DMS 273 (cell line): ENCODE data around the gene FPR3.
"Not testable (repeated sequence)": the region's sequence is repeated elsewhere in the genome, so short reads cannot be mapped to it uniquely, and the experiment has no call there.

ENCODE experiments used
- DNase-seq: peaks from one replicate; lab custom pipeline; 2025; ENCODE audit not compliant: unreplicated experiment; lab: John Stamatoyannopoulos, UW

Gene FPR3

DNA sequence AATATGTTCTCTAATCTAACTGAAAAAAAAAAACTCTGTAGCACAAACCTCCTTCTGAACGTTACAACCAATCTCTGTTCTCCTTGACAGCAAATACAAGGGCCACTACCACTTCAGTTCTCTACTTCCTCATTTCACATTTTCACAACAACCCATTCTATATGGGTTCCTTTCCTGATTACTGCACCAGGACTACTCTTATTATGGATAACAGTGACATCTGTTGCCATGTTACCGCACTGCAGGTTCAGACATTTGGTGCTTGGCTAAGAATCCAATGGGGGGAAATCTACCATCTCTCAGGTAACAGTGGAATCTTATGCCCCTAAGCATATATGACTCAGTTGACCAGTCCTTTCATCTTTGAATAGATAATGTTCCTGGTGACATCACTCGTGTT, 11.6 kb upstream of the FPR3 start:
- DNase-seq = peak; percentile 35

DNA sequence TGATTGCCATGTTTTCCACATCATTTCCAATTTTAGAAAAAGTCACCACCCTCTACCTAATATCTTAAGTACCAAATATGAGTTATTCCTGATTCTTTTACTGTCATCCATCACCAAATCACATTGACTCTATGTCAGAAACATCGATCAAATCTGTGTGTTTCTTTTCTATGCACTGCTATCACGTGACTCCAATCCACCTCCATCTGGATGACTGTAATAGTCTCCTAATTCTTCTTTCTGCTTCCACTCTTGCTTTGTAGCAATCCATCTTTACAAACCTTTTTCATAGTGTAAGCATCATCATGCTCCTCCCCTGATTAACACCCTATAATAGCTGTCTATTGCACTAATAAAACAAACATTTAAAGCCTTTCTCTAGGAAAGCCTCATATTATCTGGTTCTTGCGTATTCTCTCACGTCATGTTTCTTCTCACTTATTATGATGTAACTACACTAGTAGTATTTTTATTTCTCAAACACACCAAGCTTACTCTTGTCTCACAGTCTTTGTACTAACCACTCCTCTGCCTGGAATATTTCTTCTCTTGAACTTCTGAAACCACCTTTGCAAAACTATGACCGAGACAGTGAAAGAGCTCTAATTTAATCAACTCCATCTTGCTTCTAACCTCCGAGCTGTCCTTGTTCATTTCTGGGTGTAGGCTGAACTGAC, 10.7 kb upstream of the FPR3 start:
- no peak for DNase-seq

DNA sequence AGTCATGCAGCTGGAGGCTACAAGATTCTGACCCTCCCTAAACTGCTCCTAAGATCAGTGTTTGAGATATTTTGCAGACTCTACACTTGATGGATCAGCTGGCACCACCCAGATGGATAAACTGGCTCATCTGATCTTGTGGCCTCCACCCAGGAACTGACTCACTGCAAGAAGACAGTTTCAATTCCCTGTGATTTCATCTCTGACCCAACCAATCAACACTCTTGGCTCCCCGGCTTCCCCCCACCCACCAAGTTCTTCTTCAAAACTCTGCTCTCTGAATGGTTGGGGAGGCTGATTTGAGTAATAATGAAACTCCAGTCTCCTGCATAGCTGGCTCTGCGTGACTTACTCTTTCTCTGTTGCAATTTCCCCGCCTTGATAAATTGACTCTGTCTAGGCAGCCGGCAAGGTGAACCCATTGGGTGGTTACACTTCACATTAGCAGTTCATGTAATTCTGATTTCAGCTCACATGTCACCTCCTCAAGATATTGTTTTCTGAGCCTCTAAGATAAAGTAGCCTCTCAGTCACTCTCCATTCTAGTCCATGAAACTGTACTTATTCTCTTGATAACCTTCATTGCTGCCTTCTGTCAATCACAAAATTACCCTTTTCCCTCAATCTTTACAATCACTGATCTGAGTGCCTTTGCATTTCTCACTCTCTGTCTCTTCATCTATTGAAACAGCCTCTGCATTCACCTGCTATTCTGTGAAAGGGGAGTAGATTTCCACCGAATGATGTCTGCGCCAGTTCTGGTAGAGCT, 9.9 kb upstream of the FPR3 start:
- no peak for DNase-seq

DNA sequence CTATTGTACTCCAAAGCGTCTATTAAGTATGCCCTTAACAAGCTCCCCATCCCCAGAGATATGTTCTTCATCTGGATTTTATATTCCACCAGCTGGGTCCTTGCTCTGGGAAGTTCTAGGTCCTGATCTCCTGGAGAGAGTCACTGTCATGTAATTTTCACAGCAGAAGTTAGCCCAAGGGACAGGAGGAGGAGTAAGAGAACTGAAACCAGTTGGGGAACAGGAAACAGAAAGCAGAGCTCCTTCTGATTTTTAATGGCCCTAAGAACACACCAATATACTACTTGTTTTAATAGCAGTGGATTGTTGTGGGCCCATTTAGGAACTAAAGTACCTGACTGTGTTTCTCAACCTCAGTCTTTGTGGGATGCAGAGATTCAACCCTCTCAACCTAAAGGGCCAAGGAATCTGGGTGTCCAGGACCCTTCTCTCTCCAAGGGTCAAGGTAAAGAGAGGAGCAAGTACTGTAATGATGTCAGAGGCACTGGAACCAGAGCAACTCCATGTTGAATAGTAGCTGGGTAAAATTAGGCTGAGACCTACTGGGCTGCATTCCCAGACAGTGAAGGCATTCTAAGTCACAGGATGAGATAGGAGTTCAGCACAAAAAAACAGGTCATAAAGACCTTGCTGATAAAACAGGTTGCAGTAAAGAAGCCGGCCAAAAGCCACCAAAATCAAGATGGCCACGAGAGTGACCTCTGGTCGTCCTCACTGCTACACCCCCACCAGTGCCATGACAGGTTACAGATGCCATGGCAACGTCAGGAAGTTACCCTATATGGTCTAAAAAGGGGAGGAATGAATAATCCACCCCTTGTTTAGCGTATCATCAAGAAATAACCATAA, 8.1 kb upstream of the FPR3 start:
- no peak for DNase-seq

DNA sequence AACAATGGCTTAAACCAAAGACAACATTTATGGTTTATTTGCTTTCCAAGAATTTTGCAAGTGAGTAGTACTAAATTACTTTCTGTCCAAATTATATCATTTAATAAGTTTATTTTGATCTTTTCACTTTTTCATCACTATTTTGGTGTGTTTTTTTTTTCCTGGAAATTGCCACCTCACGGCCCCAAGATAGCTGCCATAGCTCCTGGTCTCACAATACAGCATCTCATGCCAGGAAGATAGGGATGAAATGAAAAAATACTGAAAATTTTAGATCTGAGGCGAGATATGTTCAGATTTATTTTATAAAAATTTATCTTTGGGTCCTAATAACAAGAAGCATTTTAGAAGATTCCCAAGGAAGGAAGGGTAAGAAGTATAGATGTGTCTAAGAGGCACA, 6.9 kb upstream of the FPR3 start:
- DNase-seq = no peak

DNA sequence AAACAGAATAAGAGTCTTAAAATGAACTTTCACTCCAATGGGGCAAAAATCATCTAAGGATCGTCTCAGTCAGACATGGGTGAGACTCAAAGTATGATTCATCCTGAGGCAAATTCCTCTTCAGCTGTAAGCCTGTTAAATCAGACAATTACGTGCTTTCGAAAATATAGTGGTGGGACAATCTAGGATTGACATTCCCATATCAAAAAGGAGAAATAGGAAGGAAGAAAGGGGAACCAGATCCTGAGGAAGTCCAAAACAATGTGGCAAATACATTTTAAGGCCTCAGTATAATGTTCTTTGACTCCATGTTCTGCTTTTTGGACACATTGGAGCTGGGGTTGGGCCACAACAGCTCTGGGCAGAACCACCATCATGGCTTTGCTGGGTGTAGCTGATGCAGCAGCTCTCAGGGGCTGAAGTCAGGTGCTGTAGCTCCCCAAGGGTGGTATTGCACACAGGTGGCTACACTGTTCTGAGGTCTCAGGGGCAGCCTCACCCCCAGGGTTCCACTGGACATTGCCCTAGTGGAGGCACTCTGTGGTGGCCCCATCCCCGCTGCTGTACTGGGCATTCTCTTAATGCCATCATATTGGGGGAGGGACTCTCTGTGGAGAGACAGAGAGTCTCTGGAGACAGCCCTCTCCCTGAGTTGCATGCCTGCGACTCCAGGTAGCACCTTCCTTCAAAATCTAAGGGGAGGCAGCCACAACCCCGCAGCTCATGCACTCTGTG, 5.7 kb upstream of the FPR3 start:
- no peak for DNase-seq

DNA sequence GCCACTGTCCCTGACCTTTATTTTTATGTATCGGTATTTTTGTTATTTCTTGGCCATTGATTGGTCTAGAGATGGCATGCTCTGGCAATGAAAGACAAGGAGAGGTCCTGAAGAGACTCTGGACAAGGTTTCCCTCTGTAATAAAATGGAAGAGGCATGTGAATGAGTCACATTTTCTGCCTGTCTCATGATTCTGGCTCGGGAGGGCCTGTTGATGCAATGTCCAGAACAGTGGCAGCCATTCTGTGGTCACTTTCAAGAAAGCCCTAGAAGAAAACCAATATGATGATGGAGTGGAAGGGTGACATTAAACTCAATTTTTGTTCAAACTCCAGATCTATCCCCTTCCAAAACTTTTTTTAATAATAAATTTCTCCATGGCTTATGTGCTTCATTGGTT, 2.0 kb upstream of the FPR3 start:
- DNase-seq = no peak

DNA sequence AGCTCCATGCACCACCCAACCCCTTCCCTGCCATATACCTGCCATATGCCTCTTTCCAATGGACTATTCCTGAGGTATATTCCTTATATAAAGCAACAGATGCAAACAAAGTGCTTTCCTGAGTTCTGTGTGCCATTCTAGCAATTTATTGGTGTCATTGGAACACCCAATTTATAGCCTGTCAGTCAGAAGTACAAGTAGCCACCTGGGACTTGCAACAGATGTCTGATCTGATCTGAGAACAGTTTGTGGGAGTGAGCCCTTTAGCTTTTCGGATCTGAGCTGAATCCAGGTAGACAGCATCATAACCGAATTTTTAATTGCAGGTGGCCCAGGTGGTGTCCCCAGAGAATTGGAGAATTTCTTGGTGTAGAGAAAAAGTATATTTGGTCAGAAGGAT, 963 bp upstream of the FPR3 start:
- DNase-seq = no peak

DNA sequence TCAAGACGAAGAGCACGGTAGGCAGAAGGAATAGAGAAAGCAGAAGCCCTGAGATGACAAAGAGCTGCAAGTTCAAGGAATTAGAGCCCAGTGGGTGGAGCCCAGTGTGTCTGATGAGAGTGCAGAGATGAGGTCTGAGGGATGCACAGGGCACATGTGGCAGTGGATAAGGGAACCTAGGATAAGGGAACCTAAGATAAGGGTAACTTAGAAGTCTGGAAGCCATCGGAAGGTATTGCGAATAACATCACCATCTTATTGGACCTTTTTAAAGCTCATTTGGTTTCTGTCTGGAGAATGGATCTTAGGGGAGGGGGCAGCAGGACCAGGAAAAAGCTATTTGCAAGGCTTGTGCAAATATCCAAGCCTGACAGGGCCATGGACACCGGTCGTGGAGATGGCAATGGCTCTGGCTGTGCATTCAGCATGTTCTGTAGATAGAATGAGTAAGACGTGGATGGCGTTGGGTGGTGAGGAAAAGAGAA, 1.3 kb downstream of the FPR3 start:
- DNase-seq = no peak

DNA sequence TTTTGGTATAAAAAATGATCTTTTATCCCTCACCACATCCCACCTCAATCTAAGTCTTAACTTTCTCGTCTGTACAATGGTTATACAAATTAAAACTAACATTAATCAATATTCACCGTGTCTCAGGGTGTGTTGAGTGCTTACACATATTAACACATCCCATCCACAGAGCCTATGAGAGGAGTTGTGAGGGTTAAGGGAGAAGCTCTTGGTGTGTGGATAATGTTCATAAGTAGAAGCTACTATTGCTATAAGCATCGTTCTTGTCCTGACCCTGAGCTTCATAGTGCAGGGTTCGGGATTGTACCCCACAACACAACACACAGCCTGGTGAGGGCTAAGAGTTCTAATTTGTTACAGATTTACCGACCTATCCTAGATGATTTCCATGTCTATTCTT, 2.5 kb downstream of the FPR3 start:
- no peak for DNase-seq

DNA sequence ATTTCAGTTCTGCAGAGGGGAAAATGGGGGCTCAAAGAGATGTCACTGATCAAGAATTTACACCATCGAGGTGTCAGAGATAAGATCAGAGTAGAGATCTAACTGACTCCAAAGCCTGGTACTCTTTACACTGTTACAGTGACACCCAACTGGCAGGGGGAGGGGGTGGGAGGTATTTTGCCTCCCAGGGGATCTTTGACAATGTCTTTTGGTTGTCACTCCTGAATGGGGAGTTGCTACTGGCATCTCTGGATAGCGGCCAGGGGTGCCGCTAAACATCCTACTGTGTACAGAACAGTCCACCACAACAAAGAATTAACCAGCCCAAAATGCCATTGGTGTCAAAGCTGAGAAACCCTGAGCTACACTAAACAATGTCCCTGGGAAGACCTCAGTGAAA, 3.1 kb downstream of the FPR3 start:
- no peak for DNase-seq

DNA sequence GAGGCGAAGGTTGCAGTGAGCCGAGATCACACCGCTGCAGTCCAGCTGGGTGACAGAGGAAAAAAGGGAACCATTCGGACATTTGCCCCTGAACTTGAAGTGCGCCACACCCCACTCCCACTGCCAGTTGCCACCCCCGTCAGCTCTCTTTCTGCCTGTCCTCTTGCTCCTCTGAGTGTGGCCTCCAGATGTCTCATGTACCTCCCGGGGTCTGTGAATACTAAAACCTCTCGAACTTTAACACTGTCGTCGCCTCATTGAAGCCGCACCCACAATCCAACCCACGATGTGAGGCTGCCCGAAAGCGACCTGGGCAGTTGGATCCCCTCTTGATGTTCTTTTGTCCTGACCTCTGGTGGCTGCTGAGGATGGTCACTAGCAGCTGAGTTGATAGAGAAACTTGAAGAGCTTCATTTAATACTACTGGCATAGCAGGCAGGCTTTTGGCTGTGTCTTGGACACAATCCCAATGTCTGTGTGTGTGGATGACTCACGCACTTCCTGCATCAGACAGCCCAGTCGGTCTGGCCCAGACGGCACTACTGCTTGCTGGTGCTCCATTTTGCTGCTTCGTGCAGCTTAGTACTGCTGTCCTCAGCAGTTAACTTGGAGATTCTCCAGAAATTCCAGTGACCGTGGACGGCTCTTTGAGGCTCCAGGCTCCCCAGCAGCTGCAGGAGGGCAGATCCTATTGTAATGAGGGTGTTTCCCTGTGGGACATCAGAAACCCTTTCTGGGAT, 4.2 kb downstream of the FPR3 start:
- peak; percentile 45 for DNase-seq

DNA sequence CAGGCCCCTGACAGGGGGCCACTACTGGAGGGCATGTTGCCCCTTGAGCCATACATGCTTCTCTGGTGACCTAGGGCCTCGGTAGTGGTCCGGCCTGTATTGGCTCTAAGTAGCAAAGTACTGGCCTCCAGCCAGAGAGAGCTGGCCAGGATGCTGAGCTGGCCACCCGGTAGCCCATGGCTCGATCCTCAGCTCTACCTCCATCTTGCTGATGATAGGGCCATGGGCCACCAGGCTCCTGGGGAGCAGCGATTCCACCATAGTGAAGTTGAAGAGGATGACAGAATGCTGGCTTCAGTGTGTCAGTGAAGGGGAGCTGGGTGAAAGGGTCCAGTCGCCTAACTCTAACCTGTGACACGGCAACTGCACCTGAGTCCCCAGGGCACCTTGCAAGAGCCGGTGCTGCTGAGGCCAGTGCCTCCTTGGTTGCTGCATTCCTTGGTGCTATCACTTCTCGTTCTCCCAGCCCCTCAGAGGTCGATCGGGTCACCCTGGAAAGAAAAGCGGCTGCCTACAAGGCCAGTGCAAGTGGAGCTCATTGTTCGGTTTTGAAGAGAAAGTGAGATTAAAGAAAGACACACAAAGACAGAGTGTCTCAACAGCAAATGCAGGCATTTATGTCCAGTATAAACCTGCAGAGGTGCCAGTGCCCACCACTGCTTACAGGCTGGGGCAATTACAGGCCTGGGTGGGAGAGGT, 5.0 kb downstream of the FPR3 start:
- DNase-seq = no peak

DNA sequence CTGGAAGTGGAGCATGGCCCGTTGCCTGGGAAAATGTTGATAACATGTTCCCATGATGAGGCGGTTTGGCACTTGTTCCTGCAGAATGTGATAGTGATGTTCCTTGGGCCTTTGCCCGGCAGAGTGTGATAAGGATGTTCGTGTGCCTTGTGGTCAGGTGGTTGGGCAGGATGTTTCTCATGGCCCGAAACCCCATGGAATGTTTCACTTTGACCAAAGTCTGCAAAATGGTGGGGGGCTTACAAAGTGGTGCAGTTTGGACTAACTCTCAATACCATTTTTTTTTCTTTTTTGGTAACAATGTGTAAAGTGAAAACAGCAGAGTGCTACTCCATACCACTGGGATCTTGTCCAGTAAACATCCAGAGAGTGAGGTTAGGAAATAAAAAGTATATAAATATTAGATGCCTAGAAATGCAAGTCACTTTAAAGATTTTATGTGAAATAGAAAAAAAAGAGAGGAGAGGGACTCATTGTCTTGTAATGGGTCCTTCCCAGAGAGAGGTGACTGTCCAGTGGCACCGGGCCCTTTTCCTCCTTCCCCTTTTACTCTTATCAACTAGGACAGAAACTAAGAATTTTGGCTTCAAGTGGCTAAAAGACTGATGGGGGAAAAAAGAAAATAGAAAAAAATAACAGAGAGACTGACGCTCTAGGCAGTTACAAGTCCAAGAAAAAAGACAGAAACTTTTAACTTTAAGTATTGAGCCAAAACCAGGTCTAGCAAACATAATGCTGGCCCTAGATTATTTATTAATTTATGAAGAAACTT, 5.7 kb downstream of the FPR3 start:
- DNase-seq = no peak

DNA sequence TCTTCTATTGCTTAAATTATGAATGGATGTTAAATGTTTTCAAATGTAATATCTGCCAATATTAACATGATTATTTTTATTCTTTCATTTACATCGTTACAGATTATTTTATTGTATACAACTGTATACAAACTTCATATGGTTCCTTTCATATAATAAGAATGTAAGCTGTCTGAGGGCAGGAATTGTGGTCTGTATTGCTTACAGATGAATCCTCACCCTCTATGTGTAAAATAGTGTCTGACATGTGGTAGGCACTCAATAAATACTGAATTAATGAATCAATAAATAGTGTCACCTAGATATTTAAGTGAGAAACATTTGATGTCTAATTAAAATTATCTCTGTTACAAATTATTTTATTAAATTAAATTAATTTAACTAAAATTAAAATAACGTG, 7.8 kb downstream of the FPR3 start:
- DNase-seq = no peak

DNA sequence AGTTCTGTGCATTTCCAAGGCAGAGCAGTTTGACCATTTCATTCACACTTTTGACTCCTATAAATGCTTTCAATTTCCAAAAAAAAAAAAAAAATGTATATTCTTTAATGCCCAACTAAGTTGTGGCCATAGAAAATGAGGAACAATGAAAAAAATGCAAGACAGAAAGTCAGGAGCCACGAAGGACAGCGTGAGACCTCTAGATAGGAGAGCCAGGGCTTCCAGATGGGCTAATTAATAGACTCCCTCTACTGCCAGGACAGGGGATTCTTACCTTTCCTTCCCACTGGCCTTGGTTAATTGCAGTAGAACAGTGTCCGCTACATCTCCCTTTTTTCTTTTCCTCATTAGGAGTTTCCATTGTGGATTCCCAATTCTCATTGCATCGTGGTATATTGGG, 8.6 kb downstream of the FPR3 start:
- no peak for DNase-seq

DNA sequence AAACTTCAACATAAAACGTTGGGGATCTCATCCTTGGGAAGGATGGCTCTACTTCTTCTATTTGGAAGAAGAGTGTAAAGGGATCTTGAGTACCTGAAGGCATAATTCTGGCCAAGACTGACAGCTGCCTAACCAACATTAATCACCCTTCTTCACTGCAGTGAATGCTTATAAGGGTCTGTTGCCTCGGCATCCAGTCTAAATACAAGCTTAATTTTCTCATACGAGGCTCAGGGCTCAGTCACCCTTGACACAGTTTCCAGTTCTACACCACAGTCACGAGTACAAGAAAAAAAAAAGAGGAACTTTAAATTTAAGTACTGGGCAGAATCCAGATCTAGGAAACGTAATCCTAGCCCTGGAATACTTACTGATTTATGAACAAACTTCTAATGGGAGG, 9.0 kb downstream of the FPR3 start:
- DNase-seq = no peak

DNA sequence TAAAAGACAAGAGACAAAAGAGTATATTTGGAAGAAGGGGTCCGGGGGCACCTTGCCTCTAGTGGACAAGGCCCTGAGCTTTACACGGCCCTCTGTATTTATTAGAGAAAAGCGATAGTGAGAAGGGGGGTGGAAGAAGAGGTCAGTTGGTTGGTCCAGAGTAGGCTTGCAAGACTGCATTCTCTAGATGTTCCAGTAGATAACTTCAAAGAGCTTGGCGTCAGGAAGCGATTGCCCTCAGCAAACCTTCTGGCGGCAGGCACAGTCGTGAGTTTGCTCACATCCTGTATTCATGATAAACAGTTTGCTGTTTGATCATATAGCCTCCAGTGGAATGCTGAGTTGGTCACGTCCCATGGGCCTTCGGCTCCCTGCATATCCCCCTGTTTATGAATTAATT, 9.8 kb downstream of the FPR3 start:
- DNase-seq = not testable (repeated sequence)

DNA sequence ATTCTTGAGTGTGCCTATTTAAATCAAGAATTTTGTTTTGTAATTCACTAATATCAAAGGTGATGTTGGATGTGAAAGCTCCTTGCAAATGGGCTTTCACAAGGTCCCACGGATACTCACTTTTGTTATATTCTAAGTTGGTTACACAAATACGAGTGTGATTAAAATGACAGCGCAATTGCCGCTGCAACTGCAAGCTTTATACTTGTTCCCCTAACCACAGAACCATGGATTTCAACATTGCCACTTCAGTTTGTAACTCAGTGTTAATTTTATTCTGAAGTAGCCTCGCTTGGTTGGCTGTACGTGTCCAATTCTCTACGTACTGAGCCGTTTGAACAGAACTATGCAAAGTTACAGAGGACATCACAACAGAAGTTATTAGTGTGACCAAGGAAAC, 10.4 kb downstream of the FPR3 start:
- not testable (repeated sequence) for DNase-seq
